HG02981 (cell line): Measurements from ENCODE around the gene KIF13A.
"Not testable (repeated sequence)": the region's sequence is repeated elsewhere in the genome, so short reads cannot be mapped to it uniquely, and the experiment has no call there.

Experiments
- ATAC-seq: cut with Tn5 transposase; IDR thresholded peaks from one replicate; pipeline ENCODE4 v1.9.1; 2021; ENCODE audit warnings: mild to moderate bottlenecking, moderate library complexity; ENCODE audit not compliant: unreplicated experiment

KIF13A gene

GRCh38 chr6:17877196-17877894 is 110.1 kb downstream of the KIF13A start:
- no peak for ATAC-seq

- no peak for ATAC-seq
These were observed 112.7 kb downstream of the KIF13A start for GRCh38 chr6:17874753-17875152.

- no peak for ATAC-seq
These were observed 114.5 kb downstream of the KIF13A start for GRCh38 chr6:17872908-17873307.

GRCh38 chr6:17871836-17872235 is 115.6 kb downstream of the KIF13A start:
- no peak for ATAC-seq

GRCh38 chr6:17871189-17871519 is 116.3 kb downstream of the KIF13A start:
- ATAC-seq, result no peak

- ATAC-seq, result no peak
These were observed 116.9 kb downstream of the KIF13A start for GRCh38 chr6:17870300-17871188.

- no peak for ATAC-seq
These were observed 117.7 kb downstream of the KIF13A start for GRCh38 chr6:17869753-17870050.

- no peak for ATAC-seq
These were observed 118.3 kb downstream of the KIF13A start for GRCh38 chr6:17869010-17869752.

- ATAC-seq, result no peak
These were observed 119.6 kb downstream of the KIF13A start for GRCh38 chr6:17867880-17868279.

GRCh38 chr6:17866876-17867444 is 120.5 kb downstream of the KIF13A start:
- no peak for ATAC-seq

GRCh38 chr6:17865798-17866725 is 121.4 kb downstream of the KIF13A start:
- ATAC-seq, result no peak

- ATAC-seq, result no peak
These were observed 122.2 kb downstream of the KIF13A start for GRCh38 chr6:17865243-17865642.

- no peak for ATAC-seq
These were observed 123.3 kb downstream of the KIF13A start for GRCh38 chr6:17863901-17864754.

GRCh38 chr6:17861361-17861760 is 126.1 kb downstream of the KIF13A start:
- ATAC-seq, result no peak

- ATAC-seq, result no peak
These were observed 127.6 kb downstream of the KIF13A start for GRCh38 chr6:17859846-17860245.

- ATAC-seq, result no peak
These were observed 128.9 kb downstream of the KIF13A start for GRCh38 chr6:17858584-17858983.

- not testable (repeated sequence) for ATAC-seq
These were observed 130.2 kb downstream of the KIF13A start for GRCh38 chr6:17857188-17857587.

- ATAC-seq, result no peak
These were observed 131.1 kb downstream of the KIF13A start for GRCh38 chr6:17856306-17856705.

- no peak for ATAC-seq
These were observed 132.1 kb downstream of the KIF13A start for GRCh38 chr6:17855381-17855780.
